HG02798 (cell line): ENCODE measurements around the gene PCDHAC1.

ENCODE experiments used
- ATAC-seq: cut with Tn5 transposase; IDR thresholded peaks from one replicate; pipeline ENCODE4 v1.9.1; 2021; ENCODE audit warnings: mild to moderate bottlenecking; ENCODE audit not compliant: unreplicated experiment, poor library complexity

Gene PCDHAC1

GRCh38 chr5:140967226-140967893 lies 41.3 kb downstream of the PCDHAC1 start:
- ATAC-seq, result no peak

- no peak for ATAC-seq
These were observed 43.8 kb downstream of the PCDHAC1 start for GRCh38 chr5:140969880-140970279.

GRCh38 chr5:140973550-140973949 lies 47.5 kb downstream of the PCDHAC1 start:
- ATAC-seq, result no peak

- ATAC-seq, result no peak
These were observed 50.9 kb downstream of the PCDHAC1 start for GRCh38 chr5:140977003-140977402.

- ATAC-seq, result no peak
These were observed 52.2 kb downstream of the PCDHAC1 start for GRCh38 chr5:140978260-140978659.

- ATAC-seq, result no peak
These were observed 52.9 kb downstream of the PCDHAC1 start for GRCh38 chr5:140978983-140979382.
